HG02870 (cell line): Measurements from ENCODE around the gene LPCAT3.

ENCODE experiments used
- ATAC-seq: cut with Tn5 transposase; IDR thresholded peaks from one replicate; pipeline ENCODE4 v1.9.1; 2021; ENCODE audit warnings: mild to moderate bottlenecking, moderate library complexity; ENCODE audit not compliant: unreplicated experiment

LPCAT3 gene

DNA sequence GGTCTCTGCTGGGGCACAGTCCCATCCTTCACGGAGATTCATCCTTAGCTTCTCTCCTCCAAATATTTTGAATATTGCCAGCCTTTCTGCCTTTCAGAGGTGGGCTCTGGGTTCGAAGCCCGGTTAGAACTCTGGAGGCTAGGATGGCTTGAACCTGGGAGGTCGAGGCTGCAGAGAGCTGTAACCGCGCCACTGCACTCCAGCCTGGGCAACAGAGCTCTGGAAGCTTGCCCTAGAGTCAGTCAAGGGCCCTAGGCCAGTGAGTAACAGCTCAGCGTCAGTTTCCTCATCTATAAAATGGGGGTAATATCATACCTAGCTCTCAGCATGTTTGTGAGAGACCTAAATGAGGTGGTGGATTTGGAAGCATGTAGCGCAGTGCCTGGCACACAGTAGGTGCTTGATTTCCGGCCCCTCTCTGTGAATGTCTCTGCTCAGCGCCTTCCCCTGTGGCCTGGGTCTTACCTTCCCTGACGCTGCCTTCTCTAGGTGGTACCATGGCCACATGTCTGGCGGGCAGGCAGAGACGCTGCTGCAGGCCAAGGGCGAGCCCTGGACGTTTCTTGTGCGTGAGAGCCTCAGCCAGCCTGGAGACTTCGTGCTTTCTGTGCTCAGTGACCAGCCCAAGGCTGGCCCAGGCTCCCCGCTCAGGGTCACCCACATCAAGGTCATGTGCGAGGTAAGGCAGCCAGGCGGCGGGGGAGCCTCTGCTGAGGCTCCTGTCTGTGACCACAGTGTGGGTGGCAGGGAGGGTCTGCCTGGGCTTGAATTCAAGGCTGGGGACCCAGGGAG lies 63.8 kb downstream of the LPCAT3 start:
- no peak for ATAC-seq

GRCh38 chr12:6953442-6954315 lies 64.6 kb downstream of the LPCAT3 start:
- ATAC-seq, result peak; percentile 50

DNA sequence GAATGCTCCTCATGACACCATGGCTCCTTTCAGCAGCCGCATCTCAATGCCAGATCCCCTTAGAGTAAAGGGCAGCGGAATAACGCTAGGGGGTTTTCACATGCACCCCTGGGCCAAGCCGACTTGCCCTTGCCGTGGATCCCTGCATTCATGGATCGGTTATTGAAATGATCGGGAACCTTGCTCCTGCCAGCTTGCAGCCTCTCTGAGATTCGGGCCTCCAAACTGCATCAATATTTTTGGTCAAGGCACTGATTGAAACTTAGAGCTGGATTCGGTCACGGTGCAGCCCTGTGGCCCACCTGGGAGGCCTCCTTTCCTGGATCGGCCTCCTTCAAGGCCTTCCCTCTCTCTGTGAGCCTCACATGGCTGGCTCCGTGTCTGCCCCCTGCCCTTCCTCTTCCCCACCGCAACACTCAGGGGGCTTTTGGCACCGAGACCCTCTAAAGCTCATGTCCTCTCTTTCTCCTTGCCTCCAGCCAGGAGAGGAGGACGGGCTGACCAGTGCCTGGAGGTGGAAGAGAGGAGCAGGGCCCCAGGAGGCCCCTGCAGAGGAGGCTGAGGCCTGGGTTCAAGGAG lies 65.3 kb downstream of the LPCAT3 start:
- ATAC-seq, result no peak

GRCh38 chr12:6952121-6952862 lies 66.0 kb downstream of the LPCAT3 start:
- ATAC-seq, result no peak

DNA sequence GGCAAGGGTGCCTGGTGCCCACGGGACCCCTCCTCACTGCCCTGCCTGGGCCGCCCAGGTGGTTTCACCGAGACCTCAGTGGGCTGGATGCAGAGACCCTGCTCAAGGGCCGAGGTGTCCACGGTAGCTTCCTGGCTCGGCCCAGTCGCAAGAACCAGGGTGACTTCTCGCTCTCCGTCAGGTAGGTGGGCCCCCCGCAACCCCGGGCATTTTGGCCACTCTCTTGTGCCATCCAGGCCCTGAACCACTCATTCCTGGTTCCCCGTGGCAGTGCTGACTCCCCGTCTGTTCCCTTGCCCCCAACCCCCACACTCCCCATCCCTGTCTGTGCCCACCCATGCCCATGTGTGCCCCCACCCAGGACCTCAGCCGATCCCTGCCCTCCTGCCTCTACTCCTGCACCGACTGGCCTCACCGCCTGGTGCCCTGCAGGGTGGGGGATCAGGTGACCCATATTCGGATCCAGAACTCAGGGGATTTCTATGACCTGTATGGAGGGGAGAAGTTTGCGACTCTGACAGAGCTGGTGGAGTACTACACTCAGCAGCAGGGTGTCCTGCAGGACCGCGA lies 66.6 kb downstream of the LPCAT3 start:
- no peak for ATAC-seq

DNA sequence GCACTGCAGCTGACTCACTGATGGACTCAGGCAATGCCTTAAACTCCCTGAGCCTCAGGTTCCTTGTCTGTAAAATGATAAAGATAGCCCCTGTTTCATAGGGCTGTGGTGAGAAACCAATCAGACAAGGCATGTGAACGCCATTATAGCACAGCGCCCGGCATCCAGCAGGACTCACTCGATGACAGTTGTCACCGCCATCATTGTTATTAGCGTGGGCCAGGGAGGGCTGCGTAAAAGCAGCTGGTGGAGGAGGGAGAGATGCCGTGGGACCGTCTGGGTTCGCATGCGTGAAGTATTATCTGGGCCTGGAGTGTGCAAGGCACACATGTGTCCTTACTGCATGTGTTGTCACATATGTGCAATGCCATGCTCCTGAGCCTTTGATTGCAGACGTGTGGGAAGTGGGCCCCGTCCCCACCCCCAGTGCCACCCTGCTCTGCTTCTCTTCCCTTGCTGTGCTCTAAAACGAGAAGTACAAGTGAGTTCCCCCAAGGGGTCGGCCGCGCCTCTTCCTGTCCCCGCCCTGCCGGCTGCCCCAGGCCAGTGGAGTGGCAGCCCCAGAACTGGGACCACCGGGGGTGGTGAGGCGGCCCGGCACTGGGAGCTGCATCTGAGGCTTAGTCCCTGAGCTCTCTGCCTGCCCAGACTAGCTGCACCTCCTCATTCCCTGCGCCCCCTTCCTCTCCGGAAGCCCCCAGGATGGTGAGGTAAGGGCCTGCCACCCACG lies 67.3 kb downstream of the LPCAT3 start, which contains the start of gene PTPN6:
Gene PTPN6 (plus strand): TSS at position 546 of the 730 bp plus-strand sequence. CDS start 157 bp downstream, at position 703.
- ATAC-seq, result no peak

DNA sequence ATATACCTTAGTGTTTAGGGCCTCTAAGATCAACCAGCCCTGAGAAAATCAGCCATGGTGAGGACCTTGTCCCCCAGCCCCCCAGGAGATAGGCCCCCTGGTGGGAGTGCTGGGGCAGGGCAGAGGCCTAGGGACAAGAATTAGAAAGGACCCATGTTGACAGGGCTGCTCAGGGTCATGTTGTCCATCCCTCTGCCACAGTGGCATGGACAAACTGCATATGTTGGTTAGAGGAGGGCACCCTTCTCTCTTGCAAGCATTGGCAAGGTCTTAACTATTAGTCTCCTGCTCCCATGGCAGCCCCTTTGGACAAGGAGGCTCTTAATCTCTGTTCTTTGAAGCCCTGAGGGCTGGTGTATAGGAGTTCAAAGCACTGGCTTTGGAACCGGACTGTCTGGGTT lies 67.9 kb downstream of the LPCAT3 start:
- no peak for ATAC-seq

DNA sequence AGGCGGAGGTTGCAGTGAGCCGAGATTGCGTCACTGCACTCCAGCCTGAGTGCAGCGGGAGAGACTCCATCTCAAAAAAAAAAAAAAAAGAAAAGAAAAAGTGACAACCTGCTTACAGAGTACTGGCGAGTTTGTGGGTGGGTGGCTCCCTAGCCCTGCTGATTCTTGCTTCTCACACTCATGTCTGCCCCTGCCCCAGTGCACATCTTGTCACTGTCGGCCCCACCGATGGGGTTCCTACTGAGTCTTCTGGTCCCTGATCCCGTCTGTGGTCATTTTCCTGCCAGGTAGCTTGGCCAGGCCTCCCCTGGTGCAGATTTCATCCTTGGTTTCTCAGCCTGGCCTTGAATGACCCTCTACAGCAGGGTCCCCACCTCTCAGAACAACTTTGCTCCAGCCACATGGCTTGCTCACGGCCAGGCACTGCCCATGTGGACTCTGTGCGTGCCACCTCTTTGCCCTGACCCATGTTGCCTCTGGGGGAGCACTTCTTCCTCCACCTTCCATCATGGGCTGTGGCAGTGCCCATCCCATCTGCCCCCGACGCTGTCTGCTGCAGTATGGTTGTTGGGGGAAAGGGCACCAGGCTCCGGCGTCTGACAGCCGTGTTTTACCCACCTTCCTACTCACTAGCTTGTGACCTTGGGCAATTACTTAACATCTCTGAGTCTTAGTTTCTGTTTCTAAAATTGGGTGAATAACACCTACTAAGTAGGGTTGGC lies 69.2 kb downstream of the LPCAT3 start:
- ATAC-seq, result no peak

DNA sequence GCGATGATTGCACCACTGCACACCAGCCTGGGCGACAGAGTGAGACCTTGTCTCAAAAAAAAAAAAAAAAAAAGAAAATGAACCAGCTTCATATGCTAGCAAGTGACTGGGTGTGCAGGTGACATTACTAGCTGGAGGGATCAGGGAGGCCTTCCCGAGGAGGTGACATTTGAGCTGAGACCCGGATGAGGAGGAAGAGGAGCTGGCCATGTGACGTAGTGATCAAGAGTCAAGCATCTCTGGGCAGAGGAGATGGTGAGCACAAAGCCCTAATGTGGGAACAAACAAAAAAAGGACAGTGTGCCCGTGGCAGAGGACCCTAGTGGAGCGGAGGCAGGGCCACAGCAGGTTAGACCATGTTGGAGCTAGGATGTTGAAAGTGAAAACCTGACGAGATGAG lies 70.7 kb downstream of the LPCAT3 start:
- no peak for ATAC-seq

DNA sequence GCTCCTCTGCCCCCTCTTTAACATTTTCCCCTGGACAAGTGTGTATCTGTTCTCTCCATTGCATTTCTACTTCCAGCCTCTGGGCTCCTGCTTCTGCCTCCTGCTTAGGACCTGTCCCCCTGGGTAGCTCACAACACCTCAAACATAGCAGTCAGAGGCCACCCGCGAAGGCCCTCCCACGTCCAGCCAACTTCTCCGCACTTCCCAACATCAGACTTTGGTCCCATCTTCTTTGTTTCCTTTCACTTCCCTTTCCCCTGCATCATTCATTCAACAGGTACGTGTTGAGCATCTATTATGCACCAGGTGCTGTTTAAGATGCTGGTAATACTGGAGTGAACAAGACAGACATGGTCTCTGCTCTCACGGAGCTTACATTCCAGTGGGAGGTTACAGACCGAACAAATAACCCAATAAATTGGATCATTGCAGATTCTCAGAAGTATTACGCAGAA lies 71.3 kb downstream of the LPCAT3 start:
- ATAC-seq, result no peak

GRCh38 chr12:6946033-6946919 lies 72.0 kb downstream of the LPCAT3 start:
- no peak for ATAC-seq

GRCh38 chr12:6945613-6946012 lies 72.7 kb downstream of the LPCAT3 start:
- ATAC-seq, result no peak

- ATAC-seq, result peak; percentile 39
Measured at GRCh38 chr12:6944381-6945186, 73.7 kb downstream of the LPCAT3 start.

GRCh38 chr12:6943722-6944380 lies 74.4 kb downstream of the LPCAT3 start, which contains the start of the genes C12orf57 and RNU7-1:
Gene C12orf57 (plus strand): TSS chr12:6944022. CDS start chr12:6944122, 100 bp downstream.
Gene RNU7-1 (plus strand): TSS chr12:6943816.
- ATAC-seq, result peak; percentile 24

- peak; percentile 25 for ATAC-seq
Measured at GRCh38 chr12:6943389-6943721, 74.9 kb downstream of the LPCAT3 start.

GRCh38 chr12:6942331-6942665 lies 76.0 kb downstream of the LPCAT3 start:
- no peak for ATAC-seq

GRCh38 chr12:6941782-6942181 lies 76.5 kb downstream of the LPCAT3 start:
- no peak for ATAC-seq
